NCI-H524 treated with DMSO at 0.1 percent for 48 hours (cell line): ENCODE data around the gene IGFL1.
"Not testable (repeated sequence)": the region's sequence is repeated elsewhere in the genome, so short reads cannot be mapped to it uniquely, and the experiment has no call there.

Experiments
- DNase-seq: peaks from one replicate; lab custom pipeline; 2025; lab: John Stamatoyannopoulos, UW

Gene IGFL1

DNA sequence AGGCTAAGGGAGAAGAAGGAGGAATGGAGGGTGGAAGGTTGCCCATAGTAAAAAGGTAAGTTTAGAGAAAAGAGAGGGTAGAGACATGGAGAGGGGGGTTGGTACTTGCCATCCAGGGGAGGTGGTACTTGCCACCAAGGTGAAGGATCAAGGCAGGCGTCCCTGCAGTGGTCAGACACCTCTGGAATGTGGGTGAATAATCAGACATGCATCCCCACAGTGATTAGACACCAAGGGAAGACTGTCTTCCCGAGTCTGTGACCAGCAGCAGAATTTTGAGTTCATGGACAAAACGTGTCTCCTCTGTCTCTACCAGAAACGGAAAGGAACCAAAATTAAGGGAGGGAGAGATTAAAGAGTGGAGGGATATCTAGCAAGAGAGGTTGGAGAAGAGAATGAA is 27.1 kb upstream of the IGFL1 start:
- DNase-seq, result no peak

DNA sequence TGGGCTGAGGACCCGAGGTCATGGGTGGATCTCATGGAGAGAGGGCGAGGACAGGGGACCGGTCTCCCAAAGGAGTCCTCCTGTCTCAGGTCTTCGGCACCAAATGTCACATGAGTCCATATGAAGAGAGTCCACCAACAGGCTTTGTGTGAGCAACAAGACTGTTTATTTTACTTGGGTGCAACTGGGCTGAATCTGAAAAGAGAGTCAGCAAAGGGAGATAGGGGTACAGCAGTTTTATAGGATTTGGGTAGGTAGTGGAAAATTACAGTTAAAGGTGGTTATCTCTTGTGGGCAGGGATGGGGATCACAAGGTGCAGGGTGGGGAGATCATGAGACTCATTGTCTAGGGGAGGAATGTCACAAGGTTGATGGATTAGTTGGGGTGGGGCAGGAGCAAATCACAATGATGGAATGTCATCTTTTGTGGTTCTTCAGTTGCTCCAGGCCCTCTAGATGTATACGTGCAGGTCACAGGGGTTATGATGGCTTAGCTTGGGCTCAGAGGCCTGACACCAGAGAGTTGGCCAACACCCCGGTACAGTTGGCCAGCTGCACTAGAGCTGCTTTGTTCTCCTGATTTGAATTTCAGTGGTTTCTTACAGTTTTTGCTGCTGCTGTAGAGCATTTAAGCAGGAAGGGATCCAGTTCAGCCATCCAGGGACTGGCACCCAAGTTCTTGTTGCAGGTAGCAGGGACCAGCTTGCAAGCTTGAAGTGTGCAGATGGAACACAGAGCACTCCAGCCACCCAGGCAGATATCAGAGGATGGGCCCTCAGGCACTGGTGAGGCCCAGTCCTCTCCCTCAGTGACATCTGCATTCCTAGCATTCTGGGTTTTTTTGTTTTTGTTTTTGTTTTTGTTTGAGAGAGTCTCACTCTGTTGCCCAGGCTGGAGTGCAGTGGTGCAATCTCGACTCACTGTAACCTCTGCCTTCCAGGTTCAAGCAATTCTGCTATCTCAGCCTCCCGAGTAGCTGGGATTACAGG is 26.4 kb upstream of the IGFL1 start:
- no peak for DNase-seq

DNA sequence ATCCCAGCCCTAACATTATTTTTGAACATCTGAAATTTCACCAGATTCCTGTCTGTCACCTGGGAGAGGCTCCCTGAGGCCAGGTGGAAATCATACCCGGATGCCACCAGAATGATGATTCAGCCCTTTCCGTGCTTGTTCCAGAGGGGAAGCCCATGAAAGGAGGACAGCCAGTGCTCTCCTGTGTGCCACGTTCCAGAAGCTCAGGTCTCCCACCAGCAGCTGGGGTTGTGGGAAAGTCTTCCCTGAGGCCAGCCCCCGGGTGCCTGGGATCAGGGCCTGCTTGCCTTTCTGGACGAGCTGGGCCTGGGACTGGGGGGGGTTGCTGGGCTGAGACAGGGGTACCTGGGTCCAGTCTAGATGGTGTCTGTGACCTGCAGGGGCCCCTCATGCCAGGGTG is 25.5 kb upstream of the IGFL1 start:
- no peak for DNase-seq

DNA sequence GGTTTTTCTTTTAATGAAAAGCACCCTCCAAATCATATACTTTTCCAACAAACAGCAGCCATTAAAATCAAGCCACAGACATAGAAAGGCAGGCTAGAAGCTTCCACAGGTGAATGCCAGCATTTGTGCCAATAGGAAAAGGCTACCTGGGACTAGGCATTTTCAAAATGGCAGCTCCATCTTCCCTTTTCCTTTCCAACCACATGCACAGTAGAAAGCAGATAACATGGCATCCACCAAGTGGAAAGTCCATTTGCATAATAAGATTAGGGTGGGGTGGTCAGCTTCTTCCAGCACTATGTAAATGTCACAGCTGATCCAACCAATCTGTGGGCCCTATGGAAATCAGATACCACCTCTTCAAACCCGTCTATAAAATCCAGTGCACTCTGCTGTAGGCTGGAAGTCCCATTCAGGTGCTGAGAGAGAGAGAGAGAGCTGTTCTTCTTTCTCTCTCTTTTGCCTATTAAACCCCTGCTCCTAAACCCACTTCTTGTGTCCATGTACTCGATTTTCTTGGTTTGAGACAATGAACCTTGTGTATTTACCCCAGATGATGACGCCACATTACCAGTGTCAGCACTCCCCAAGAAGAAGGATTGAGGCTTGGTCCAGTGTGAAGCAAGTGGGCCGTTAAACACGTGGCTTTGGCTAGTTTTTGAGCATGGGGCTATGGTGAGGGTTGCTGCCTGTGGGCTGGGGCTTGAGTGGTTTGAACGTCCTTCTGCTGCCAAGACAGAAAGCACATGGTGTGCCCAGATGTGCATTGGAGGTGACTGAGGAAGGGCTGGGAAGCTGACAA is 24.2 kb upstream of the IGFL1 start:
- DNase-seq, result no peak

DNA sequence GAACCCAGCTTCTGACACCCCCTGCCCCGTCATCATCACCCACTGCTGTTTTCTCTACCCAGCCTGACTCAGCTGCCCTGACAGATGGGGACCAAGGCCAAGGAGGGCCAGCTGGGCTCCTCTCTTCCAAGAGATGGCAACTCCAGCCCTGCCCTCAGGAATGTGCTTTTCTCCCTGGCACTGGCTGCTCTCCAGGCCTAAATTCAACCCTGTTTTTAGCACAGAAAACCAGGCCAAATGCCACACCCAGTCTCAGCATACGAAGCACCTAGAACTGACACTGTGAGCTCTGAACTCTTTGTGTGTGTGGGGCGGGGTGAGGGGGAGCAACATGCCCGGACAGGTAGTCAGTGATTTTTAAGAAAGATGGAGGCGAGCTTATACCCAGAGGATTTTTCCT is 23.4 kb upstream of the IGFL1 start:
- no peak for DNase-seq

DNA sequence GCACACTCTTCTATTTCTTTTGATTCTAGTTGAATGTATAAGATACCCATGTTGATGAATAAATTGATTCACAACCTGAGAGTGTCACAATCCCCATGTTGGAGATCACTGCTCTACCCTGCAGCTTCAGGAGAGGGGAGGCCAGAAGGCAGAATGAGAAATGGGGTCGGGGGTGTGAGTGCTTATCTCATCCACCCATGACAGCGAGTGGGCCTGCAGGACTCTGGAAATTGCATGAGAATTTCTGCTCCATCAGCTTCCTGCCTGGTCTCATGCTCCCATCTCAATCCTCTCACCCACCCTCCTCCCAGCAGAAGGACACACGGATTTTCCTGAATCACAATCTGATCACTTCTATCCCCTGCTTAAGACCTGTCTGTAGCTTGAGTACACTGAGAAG is 22.9 kb upstream of the IGFL1 start:
- no peak for DNase-seq

DNA sequence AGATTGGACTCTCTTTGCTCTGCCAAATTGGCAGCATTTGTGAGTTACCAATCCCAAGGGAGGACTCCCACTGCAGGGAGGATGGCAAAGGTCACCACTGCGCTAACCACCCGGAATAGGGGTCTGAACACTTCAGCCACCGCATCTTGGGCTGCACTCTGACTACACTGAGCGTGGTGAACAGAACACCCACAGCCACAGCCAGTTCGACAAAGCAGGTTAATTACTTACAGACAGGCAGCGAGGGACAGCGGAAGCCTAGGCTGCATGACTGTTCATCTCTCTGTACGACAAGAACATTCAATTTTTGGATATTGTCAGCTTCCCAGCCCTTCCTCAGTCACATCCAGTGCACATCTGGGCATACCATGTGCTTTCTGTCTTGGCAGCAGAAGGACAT is 21.7 kb upstream of the IGFL1 start:
- DNase-seq, result not testable (repeated sequence)

DNA sequence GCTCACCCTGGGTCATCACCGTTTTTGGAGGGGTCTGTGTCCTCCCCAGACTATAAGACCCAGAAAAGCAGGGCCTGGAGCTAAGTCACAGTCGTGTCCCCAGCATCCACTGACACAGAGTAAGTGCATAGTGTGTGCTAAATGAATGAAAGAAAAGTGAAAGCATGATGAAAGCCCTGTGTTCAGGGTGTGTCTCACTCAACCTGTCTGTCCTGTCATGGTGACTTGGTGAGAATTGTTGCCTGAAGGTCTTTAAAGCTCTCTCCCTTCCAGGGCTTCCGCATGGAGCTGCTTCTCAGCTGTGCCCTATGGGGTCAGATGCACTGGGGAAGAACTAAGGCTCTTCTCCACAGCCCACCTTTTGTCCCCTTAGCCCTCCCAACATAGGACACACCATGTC is 20.5 kb upstream of the IGFL1 start:
- DNase-seq, result no peak

DNA sequence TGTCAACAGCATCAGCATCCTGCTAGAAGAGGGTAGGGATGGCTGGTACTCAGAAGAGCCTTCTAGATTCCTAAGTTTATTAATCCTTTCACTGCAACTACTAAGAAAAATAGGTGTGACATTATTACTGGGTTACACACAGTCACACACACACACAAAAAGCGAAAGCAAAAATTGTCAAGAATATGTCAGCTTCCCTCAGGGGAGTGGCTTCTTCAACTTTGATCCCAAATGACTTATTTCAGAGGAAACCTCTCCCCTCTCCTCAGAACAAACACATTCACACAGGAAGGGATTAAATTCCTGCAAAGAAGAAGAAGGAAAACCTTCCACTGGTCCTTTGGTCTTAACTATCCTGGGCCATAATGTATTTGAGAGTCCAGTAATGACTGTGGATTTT is 20.1 kb upstream of the IGFL1 start:
- no peak for DNase-seq

DNA sequence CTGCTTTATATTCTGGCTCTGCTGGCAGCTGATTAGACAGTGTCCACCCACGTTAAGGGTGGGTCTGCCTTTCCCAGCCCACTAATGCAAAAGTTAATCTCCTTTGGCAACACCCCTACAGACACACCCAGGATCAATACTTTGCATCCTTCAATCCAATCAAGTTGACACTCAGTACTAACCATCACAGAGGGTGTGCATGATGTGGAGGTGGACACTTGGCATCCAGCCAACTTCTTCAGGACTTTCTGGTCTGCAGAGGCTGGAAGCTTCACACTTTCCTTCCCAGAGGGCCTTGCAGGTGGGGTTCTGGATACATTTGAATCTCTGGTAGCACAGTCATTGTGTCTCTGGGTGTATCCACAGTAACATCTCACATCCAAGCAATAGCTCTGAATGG is 18.9 kb upstream of the IGFL1 start:
- no peak for DNase-seq

DNA sequence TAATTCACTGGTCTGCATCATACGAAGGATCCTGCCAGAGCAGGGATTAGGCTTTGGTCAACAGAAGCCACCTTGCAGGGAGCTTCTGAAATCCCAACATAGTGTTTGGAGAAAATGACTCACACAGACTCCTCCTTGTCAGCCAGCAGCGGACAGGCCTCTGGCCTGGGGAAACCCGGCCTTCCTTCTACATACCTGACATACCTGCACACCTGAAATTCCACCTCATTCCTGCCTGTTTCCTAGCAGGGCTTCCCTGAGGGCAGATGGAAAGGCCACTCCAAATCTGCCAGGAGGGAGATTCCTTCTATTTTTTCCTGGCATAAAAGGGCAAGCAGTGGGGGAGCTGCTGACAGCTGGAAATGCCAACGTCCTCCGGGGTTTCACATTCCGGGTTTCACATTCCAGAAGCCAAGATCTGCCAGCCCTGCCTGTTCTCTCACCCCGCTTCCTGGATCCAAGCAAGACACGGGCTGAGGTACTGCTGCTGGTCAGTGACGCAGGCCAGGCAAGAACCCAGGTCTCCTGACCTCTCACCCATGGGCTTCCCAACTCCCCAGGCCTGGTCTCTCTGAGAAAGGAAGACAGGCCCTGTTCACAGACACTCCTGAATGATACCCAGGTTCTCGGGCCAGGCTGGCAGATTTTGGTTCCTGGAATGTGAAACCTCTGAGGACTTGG is 18.2 kb upstream of the IGFL1 start:
- no peak for DNase-seq

DNA sequence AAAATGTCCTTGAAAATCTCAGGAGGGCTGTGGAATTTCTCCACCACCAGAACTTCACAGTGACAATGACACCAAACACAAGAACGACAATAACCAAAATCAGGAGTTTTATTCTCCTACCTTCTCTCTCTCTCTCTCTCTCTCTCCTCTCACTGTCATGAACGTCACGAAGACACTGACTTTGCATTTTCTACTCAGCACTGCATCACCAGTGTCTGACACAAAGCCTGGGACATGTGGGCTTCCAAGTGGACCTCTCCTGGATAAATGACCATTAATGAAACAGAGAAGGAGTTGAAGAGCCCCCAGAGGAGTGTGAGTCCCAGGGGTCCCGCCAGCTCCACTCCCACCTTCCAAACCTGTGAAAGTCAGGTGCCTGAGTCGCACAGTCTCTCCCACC is 16.9 kb upstream of the IGFL1 start:
- not testable (repeated sequence) for DNase-seq

DNA sequence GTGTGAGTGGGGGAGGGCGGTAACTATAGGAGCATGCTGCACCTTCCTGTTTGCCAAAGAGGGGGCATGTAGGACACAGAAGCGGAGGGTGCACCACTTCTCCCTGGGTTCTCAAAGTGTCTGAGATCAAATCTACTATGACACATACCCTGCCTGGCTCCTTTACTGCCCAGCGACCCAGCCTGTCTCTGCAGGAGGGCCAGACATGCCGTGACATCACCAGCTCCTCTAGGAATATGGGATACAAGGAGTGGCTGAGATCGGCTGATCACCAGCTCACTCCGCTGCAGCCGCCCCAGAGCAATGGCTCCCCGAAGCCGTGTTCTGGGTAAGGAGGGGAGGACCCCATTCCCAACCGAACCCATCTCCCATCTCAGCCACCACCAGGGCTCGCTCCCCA is 16.4 kb upstream of the IGFL1 start:
- no peak for DNase-seq

DNA sequence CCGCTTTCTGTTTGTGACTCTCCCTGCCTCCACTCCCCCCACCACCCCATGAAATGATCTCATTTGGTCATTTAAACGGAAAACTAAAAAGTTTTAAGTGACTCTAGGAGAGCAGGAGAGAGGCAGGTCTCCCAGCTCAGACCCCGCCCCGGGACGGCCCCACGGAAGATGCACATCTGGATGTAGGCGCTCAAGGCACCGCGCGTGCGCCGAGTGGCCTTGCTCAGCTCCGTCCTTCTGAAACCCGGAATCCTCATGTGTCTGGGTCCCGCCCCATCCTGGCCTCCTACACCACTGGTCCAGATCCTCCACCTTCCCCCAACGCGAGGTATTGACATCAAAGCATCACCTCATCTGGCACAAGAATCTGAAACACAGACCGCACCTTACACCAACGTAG is 15.7 kb upstream of the IGFL1 start:
- DNase-seq, result no peak

DNA sequence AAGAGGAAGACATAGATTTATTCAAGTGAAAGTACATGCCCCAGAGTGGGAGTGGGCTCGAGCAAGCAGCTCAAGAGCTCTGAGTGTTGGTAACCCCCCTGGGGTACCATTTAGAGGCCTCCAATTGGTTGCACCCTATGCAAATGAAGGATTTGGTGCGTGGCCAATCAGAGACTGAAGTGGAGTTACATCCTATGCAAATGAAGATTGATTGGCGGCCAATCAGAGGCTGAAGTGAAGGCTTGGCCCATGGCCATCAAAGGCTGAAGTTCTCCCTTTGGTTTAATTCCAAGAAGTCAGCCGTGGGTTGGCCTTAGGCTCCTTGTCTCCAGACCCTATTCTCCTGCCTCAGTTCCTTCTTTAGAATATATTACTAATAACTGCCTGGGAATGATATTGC is 12.9 kb upstream of the IGFL1 start:
- DNase-seq, result no peak

DNA sequence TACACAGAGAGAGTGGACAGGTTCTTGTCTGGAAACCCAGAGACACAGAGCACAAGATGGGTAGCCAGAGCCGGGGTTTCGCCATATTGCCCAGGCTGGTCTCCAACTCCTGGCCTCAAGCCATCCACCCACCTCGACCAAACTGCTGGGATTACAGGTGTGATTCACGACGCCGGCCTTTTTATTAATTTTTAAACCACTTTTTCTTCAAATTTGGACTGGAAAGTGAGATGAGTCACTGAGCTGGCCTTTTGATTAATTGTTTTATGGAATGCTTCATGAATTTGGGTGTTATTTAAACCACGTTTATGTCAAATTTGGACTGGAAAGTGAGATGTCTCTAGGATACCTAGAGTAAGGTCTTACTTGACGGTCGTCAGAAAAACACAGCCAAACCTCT is 12.1 kb upstream of the IGFL1 start:
- no peak for DNase-seq

DNA sequence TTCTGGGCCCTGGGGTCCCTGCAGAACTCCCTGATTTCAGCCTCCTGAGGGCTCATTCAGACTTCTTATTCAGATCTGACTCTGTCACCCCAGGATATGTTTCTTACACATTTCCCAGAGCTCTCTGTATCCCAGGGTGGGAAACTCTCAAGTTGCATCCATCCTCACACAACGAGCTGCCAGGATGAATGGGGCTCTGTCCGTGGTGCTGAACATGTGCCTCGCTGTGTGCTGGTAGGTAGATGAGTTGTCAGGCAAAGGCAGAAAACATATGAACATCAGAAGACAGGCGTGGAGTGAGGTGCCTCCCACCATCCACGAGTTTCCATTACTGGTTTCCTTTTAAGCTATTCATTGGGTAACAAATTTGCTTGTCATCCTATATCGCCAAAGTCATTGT is 11.4 kb upstream of the IGFL1 start:
- DNase-seq, result no peak

DNA sequence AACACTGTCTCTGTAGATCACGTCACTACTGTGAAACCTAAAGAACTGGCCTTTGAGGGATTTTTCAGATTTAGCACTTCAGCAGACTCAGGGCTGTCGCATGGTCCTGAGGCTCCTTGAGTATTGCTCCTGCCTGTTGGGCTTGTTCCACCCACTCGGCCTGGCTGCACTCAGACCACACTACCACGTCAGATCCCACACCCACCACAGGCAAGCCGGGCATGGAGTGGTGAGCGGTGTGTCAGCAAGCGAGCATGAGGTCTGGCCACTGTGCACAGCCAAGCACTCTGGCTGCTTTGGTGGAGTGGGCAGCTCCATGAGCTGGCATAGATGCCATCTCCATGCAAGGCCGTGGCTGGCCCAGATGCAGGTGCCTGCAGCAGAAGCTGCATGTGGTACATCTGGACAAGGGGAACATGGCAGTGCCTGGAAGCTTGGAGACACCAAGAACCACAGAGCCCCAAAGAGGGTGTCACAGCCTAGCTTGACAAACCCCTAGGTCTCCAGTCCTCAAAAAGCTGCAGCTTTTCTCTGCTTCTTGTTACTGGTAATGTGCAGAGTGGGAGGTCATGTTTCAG is 9.4 kb upstream of the IGFL1 start:
- DNase-seq, result no peak

DNA sequence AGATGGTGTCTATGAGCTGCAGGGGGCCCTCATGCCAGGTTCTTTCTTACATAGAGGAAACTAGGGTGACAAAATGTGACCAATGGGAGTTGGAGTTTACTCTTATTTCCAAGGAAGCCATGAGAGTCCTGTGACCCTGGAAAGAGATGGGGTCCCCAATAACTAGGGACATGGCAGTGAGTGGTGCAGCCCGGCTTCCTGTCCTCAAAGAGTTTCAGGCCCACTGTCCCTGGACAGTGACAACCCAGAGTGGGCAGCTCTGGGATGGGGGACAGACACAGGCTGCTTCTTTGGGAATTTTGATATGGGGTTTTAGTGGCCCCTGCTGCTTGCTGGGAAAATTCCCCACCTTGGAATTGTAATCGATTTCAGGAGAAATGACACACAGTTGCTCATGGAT is 8.4 kb upstream of the IGFL1 start:
- no peak for DNase-seq

DNA sequence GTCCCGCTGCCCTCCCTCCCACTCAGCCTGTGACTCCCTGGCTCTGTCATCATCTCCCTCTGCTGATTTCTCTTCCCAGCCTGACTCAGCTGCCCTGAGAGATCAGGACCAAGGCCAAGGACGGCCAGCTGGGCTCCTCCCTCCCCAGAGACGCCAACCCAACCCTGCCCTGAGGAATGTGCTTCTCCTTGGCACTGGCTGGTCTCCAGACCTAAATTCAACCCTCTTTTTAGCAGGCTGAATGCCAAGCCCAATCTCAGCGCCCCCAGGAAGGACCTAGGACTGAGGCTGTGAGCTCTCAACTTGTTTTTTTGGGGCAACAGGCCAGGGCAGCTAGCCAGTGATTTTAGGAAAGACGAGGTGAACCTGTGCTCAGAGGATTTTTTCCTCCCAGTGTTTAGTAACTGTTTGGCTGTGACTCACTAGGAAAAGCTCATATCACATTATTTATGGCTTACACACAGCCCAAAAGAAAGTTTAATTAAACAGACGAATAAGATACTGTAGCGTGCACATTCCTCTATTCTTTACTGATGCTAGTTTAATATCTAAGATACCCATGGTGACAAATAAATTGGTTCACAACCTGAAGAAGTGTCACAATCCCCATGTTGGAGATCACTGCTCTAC is 7.4 kb upstream of the IGFL1 start:
- no peak for DNase-seq

DNA sequence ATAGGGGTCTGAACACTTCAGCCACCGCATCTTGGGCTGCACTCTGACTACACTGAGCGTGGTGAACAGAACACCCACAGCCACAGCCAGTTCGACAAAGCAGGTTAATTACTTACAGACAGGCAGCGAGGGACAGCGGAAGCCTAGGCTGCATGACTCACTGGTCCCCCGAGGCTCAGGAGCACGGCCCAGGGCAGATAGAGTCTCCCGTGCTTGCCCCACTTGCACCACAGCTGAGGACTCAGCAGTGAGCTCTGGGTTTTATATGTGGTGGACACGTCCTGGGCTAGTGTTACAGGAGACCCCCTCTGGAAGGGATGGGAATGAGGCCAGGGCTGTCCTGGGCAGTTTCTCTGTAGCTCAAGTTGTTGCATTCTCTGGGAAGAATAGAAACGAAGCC is 5.8 kb upstream of the IGFL1 start:
- not testable (repeated sequence) for DNase-seq

DNA sequence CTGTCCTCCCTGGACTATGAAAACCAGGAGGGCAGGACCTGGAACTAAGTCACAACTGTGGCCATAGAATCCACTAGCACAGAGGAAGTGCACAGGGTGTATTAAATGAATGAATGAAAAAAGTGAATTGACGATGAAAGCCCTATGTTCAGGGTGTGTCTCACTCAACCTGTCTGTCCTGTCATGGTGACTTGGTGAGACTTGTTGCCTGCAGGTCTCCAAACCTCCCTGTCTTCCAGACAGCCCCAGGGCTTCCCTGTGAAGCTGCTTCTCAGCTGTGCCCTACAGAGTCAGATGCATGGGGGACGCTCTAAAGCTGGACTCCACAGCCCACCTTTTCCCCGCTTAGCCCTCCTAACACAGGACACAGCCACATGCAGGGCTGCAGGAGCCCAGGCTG is 4.8 kb upstream of the IGFL1 start:
- DNase-seq, result no peak
